Muscle layer of duodenum (tissue), 2 donors: Measurements from ENCODE around the gene PCDHGA1.
"Not testable (repeated sequence)": the region's sequence is repeated elsewhere in the genome, so short reads cannot be mapped to it uniquely, and the experiment has no call there.

Source experiments
- H3K27ac ChIP-seq: one replicate; pipeline ENCODE4 v1.7.0; 2013; ENCODE audit warnings: mild to moderate bottlenecking, low read length
- H3K27me3 ChIP-seq: one replicate; pipeline ENCODE4 v1.7.0; 2013; ENCODE audit warnings: low read depth, mild to moderate bottlenecking, control low read depth, low read length
- H3K36me3 ChIP-seq, 2 donors: one replicate each; pipeline ENCODE4 v1.7.0; 2013; ENCODE audit warnings: low read length in 2 of 2, control low read depth in 1 of 2, mild to moderate bottlenecking in 1 of 2; ENCODE audit not compliant: insufficient read depth in 2 of 2, control insufficient read depth in 1 of 2
- H3K4me1 ChIP-seq, 2 donors: one replicate each; pipeline ENCODE4 v1.7.0; 2013; ENCODE audit warnings: low read length in 2 of 2, mild to moderate bottlenecking in 2 of 2, control low read depth in 1 of 2, moderate library complexity in 1 of 2; ENCODE audit not compliant: insufficient read depth in 2 of 2, control insufficient read depth in 1 of 2
- H3K4me3 ChIP-seq, 2 donors: one replicate each; pipeline ENCODE4 v1.7.0; 2013; ENCODE audit warnings: low read length in 2 of 2, low read depth in 1 of 2, mild to moderate bottlenecking in 1 of 2
- H3K9me3 ChIP-seq, 2 donors: one replicate each; pipeline ENCODE4 v1.7.0; 2013; ENCODE audit warnings: low read length in 2 of 2, control low read depth in 1 of 2, mild to moderate bottlenecking in 1 of 2; ENCODE audit not compliant: control insufficient read depth in 1 of 2
- donor health status: healthy.

PCDHGA1 gene

GRCh38 chr5:141399555-141400258 is 69.4 kb downstream of the PCDHGA1 start:
- H3K4me3 ChIP-seq = peak overlapping the region in 1 of 2 donors; percentile 54
- peaks cover 0 to 8% of the 10 kb centered on the region in 2 donors for H3K36me3 ChIP-seq
- H3K4me1 ChIP-seq = peaks cover 0 to 4% of the 10 kb centered on the region in 2 donors
- H3K27ac ChIP-seq = no peak overlapping the region
- peaks cover 51 to 77% of the 10 kb centered on the region in 2 donors for H3K9me3 ChIP-seq
- H3K27me3 ChIP-seq = no peaks in the 10 kb centered on the region

DNA sequence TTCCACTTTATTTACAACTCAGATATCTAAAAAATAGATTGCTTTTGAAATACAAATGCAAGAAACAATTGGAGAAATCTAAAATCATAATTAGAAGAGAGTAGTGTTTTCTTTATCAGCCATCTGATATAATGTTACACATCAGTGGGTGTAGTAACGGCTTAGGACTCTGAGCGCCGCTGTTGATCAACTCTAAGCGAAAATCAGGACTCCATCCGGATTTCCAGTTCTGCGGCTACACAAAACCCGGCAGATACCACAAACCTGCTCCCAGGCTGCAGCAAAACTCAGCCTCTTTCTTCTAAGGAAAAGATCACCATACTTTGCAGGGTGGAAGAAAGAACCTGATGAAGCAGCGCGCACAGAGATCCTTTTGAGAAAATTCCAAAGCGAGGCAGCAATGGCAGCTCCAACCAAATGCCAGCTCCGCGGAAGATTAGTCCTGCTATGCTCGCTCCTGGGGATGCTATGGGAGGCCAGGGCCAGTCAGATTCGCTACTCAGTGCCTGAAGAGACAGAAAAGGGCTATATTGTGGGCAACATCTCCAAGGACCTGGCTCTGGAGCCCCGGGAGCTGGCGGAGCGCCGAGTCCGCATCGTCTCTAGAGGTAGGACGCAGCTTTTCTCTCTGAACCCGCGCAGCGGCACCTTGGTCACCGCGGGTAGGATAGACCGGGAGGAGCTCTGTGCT is 72.4 kb downstream of the PCDHGA1 start, which contains the start of gene PCDHGA9:
Gene PCDHGA9 (plus strand): TSS at position 226 of the 691 bp plus-strand sequence. CDS start 175 bp downstream, at position 401.
- H3K9me3 ChIP-seq = peaks cover 55 to 76% of the 10 kb centered on the region in 2 donors
- H3K27me3 ChIP-seq = no peaks in the 10 kb centered on the region
- H3K4me3 ChIP-seq = peak within 1 kb of the TSS; percentile 45 to 68
- peaks cover 0 to 10% of the 10 kb centered on the region in 2 donors for H3K36me3 ChIP-seq
- no peak within 1 kb of the TSS for H3K27ac ChIP-seq
- H3K4me1 ChIP-seq = peaks cover 0 to 4% of the 10 kb centered on the region in 2 donors

- Histone ChIP-seq H3K9me3 (peaks cover 55 to 79% of the 10 kb centered on the region in 2 donors), H3K4me1 (peaks cover 0 to 4% of the 10 kb centered on the region in 2 donors), H3K4me3 (peak overlapping the region; percentile 5 to 68), H3K27ac (no peak overlapping the region), H3K36me3 (peaks cover 0 to 10% of the 10 kb centered on the region in 2 donors), H3K27me3 (no peaks in the 10 kb centered on the region)
Measured at GRCh38 chr5:141403387-141403786, 73.1 kb downstream of the PCDHGA1 start.

- Histone ChIP-seq H3K4me3 (peak within 1 kb of the TSS; percentile 1 to 70), H3K36me3 (peaks cover 0 to 13% of the 10 kb centered on the region in 2 donors), H3K9me3 (peaks cover 59 to 79% of the 10 kb centered on the region in 2 donors)
- H3K4me1 ChIP-seq, H3K27ac ChIP-seq, H3K27me3 ChIP-seq: not testable (repeated sequence)
Measured at GRCh38 chr5:141407790-141408505, 77.6 kb downstream of the PCDHGA1 start, which contains the start of gene PCDHGB6. Gene PCDHGB6 (plus strand): TSS chr5:141408021. CDS start chr5:141408203, 182 bp downstream.

DNA sequence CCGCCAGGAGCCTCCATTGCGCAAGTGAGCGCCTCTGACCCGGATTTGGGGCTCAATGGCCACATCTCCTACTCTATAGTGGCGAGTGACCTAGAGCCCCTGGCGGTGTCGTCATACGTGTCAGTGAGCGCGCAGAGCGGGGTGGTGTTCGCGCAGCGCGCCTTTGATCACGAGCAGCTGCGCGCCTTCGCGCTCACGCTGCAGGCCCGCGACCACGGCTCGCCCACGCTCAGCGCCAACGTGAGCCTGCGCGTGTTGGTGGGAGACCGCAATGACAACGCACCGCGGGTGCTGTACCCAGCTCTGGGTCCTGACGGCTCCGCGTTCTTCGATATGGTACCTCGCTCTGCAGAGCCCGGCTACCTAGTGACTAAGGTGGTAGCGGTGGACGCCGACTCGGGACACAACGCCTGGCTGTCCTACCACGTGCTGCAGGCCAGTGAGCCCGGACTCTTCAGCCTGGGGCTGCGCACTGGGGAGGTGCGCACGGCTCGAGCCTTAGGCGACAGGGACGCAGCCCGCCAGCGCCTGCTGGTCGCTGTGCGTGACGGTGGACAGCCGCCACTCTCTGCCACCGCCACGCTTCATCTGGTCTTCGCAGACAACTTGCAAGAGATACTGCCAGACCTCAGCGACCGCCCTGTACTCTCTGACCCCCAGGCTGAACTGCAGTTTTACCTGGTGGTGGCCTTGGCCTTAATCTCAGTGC is 79.4 kb downstream of the PCDHGA1 start:
- no peaks in the 10 kb centered on the region for H3K27me3 ChIP-seq
- H3K9me3 ChIP-seq = peaks cover 55 to 78% of the 10 kb centered on the region in 2 donors
- H3K27ac ChIP-seq = no peak overlapping the region

GRCh38 chr5:141411575-141411974 is 81.3 kb downstream of the PCDHGA1 start:
- peaks cover 50 to 76% of the 10 kb centered on the region in 2 donors for H3K9me3 ChIP-seq

More for the DNA sequence above, 79.4 kb downstream of the PCDHGA1 start:
- Histone ChIP-seq H3K36me3 (peaks cover 0 to 15% of the 10 kb centered on the region in 2 donors), H3K4me3 (peak overlapping the region; percentile 21 to 70), H3K4me1 (no peaks in the 10 kb centered on the region)

DNA sequence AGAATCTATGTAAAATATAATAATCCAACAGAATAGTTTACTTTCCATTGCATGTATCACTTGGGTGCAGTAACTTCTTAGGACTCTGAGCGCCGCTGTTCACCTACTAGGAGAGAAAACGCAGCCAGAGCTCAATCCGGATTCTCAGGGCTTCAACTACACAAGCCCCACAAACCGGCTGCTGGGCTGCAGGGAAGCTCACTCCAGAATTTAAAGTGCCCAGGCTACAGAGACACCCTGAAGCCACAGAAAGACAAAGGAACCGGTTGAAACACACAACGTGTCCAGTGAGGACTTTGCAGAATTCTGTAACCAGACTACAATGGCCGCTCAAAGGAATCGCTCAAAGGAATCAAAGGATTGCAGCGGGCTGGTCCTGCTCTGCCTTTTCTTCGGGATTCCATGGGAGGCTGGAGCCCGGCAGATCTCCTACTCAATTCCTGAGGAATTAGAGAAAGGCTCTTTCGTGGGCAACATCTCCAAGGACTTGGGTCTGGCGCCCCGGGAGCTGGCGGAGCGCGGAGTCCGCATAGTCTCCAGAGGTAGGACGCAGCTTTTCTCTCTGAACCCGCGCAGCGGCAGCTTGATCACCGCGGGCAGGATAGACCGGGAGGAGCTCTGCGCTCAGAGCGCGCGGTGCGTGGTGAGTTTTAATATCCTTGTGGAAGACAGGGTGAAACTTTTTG is 82.7 kb downstream of the PCDHGA1 start, which contains the start of gene PCDHGA10:
Gene PCDHGA10 (plus strand): TSS at position 134 of the 686 bp plus-strand sequence. CDS start 189 bp downstream, at position 323.
- Histone ChIP-seq H3K27me3 (no peaks in the 10 kb centered on the region), H3K9me3 (peaks cover 46 to 79% of the 10 kb centered on the region in 2 donors), H3K36me3 (peaks cover 0 to 14% of the 10 kb centered on the region in 2 donors), H3K4me3 (peak within 1 kb of the TSS; percentile 55 to 70), H3K27ac (no peak within 1 kb of the TSS), H3K4me1 (no peaks in the 10 kb centered on the region)

More at GRCh38 chr5:141411575-141411974, 81.3 kb downstream of the PCDHGA1 start:
- Histone ChIP-seq H3K27ac (no peak overlapping the region), H3K4me3 (peak overlapping the region; percentile 21 to 70), H3K27me3 (no peaks in the 10 kb centered on the region), H3K4me1 (no peaks in the 10 kb centered on the region), H3K36me3 (peaks cover 0 to 14% of the 10 kb centered on the region in 2 donors)

DNA sequence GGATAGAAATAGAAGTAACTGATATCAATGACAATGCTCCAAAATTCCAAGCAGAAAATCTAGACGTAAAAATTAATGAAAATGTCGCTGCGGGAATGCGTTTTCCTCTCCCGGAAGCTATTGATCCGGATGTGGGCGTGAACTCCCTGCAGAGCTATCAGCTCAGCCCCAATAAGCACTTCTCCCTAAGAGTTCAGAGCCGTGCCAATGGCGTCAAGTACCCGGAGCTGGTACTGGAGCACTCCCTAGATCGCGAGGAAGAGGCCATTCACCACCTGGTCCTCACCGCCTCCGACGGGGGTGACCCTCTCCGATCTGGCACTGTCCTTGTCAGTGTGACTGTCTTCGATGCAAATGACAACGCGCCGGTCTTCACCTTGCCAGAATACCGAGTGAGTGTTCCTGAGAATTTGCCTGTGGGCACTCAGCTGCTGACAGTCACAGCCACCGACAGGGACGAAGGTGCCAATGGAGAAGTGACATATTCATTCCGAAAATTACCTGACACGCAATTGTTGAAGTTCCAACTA is 83.3 kb downstream of the PCDHGA1 start:
- peaks cover 0 to 14% of the 10 kb centered on the region in 2 donors for H3K36me3 ChIP-seq
- H3K27ac ChIP-seq = no peak overlapping the region
- H3K27me3 ChIP-seq = no peaks in the 10 kb centered on the region
- H3K4me3 ChIP-seq = peak overlapping the region; percentile 55 to 70
- H3K4me1 ChIP-seq = no peaks in the 10 kb centered on the region
- peaks cover 50 to 78% of the 10 kb centered on the region in 2 donors for H3K9me3 ChIP-seq

DNA sequence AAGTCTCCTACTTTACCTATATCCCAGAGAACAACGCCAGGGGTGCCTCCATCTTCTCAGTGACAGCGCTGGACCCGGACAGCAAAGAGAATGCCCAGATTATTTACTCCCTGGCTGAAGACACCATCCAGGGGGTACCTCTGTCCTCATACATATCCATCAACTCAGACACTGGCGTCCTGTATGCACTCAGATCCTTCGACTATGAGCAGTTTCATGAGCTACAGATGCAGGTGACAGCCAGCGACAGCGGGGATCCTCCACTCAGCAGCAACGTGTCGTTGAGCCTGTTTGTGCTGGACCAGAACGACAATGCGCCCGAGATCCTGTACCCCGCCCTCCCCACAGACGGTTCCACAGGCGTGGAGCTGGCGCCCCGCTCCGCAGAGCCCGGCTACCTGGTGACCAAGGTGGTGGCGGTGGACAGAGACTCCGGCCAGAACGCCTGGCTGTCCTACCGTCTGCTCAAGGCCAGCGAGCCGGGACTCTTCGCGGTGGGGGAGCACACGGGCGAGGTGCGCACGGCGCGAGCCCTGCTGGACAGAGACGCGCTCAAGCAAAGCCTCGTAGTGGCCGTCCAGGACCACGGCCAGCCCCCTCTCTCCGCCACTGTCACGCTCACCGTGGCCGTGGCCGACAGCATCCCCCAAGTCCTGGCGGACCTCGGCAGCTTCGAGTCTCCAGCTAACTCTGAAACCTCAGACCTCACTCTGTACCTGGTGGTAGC is 84.4 kb downstream of the PCDHGA1 start:
- H3K4me3 ChIP-seq = peak overlapping the region; percentile 17 to 70
- H3K4me1 ChIP-seq = not testable (repeated sequence)

More for the DNA sequence above, 84.4 kb downstream of the PCDHGA1 start:
- not testable (repeated sequence) for H3K27ac ChIP-seq, H3K27me3 ChIP-seq
- Histone ChIP-seq H3K9me3 (peaks cover 49 to 78% of the 10 kb centered on the region in 2 donors), H3K36me3 (peaks cover 0 to 17% of the 10 kb centered on the region in 2 donors)
